A549 (cell line): Measurements from ENCODE around the gene USP13.

Experiments
- CEBPB ChIP-seq, 2 experiments: fragments of >200 bp in 1 of 2; sonication (Bioruptor Twin) in 1 of 2; formaldehyde crosslinking in 1 of 2; IDR thresholded peaks; 2 replicates each; pipeline ENCODE4 v1.6.1; 2012 to 2016
- CHD2 ChIP-seq: fragments of 150-350 bp; IDR thresholded peaks from 2 replicates; pipeline ENCODE4 v1.6.1; 2014; ENCODE audit warnings: low read length; ENCODE audit not compliant: partially characterized antibody
- EHF ChIP-seq: fragments of 250-450 bp; sonication (Bioruptor Pico); IDR thresholded peaks from 2 replicates; pipeline ENCODE4 v1.5.0; 2020; ENCODE audit warnings: mild to moderate bottlenecking
- EHMT2 ChIP-seq: fragments of 200-600 bp; sonication (generic); IDR thresholded peaks from 2 replicates; pipeline ENCODE4 v1.6.1; 2016; ENCODE audit warnings: antibody characterized with exemption, low read depth, mild to moderate bottlenecking, moderate library complexity
- ESRRA ChIP-seq: fragments of 150-350 bp; IDR thresholded peaks from 2 replicates; pipeline ENCODE4 v1.6.1; 2014; ENCODE audit warnings: mild to moderate bottlenecking, low read length, borderline replicate concordance
- HOXA7 ChIP-seq: fragments of 250-450 bp; sonication (Bioruptor Pico); IDR thresholded peaks from 2 replicates; pipeline ENCODE4 v1.5.0; 2020; ENCODE audit warnings: mild to moderate bottlenecking, moderate library complexity
- JUN ChIP-seq, 2 experiments: fragments of >200 bp; sonication (Bioruptor Twin); formaldehyde crosslinking; IDR thresholded peaks; 2 replicates in 1 of 2; 3 replicates in 1 of 2; pipeline ENCODE4 v1.6.1; 2016 to 2017
- POLR2A ChIP-seq: IDR thresholded peaks from 2 replicates; pipeline ENCODE4 v1.6.1; 2012; ENCODE audit warnings: mild to moderate bottlenecking, low read length
- RAD21 ChIP-seq, 2 experiments: fragments of >200 bp in 1 of 2; sonication (Bioruptor Twin) in 1 of 2; formaldehyde crosslinking in 1 of 2; IDR thresholded peaks in 1 of 2; conservative IDR thresholded peaks in 1 of 2; 2 replicates in 1 of 2; 3 replicates in 1 of 2; pipeline ENCODE4 v1.6.1; 2012 to 2018; ENCODE audit warnings: inconsistent platforms in 1 of 2
- RFX5 ChIP-seq: fragments of 450-650 bp; IDR thresholded peaks from 2 replicates; pipeline ENCODE4 v1.7.1; 2014; ENCODE audit warnings: antibody characterized with exemption, mild to moderate bottlenecking, moderate library complexity
- ZNF302 ChIP-seq: fragments of 250-450 bp; sonication (Bioruptor Pico); IDR thresholded peaks from 2 replicates; pipeline ENCODE4 v1.9.0; 2021; ENCODE audit warnings: inconsistent platforms, mild to moderate bottlenecking, moderate library complexity
- TF ChIP-seq, protein P1 (sequence below): fragments of 450-650 bp; IDR thresholded peaks from 2 replicates; pipeline ENCODE4 v1.6.1; 2014; ENCODE audit warnings: antibody characterized with exemption
- TF ChIP-seq, protein P2 (sequence below): fragments of >200 bp; sonication (Bioruptor Twin); formaldehyde crosslinking; IDR thresholded peaks from 3 replicates; pipeline ENCODE4 v1.5.1; 2016

- TF ChIP-seq CEBPB (IDR thresholded peaks at IDR 0.05) = no peak
- TF ChIP-seq HOXA7 (CRISPR knock-in tag) = no peak
- no peak for TF ChIP-seq JUN (IDR thresholded peaks at IDR 0.05)
- TF ChIP-seq, protein P1, sequence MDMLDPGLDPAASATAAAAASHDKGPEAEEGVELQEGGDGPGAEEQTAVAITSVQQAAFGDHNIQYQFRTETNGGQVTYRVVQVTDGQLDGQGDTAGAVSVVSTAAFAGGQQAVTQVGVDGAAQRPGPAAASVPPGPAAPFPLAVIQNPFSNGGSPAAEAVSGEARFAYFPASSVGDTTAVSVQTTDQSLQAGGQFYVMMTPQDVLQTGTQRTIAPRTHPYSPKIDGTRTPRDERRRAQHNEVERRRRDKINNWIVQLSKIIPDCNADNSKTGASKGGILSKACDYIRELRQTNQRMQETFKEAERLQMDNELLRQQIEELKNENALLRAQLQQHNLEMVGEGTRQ = no peak
- TF ChIP-seq, protein P2, sequence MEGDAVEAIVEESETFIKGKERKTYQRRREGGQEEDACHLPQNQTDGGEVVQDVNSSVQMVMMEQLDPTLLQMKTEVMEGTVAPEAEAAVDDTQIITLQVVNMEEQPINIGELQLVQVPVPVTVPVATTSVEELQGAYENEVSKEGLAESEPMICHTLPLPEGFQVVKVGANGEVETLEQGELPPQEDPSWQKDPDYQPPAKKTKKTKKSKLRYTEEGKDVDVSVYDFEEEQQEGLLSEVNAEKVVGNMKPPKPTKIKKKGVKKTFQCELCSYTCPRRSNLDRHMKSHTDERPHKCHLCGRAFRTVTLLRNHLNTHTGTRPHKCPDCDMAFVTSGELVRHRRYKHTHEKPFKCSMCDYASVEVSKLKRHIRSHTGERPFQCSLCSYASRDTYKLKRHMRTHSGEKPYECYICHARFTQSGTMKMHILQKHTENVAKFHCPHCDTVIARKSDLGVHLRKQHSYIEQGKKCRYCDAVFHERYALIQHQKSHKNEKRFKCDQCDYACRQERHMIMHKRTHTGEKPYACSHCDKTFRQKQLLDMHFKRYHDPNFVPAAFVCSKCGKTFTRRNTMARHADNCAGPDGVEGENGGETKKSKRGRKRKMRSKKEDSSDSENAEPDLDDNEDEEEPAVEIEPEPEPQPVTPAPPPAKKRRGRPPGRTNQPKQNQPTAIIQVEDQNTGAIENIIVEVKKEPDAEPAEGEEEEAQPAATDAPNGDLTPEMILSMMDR = no peak
- TF ChIP-seq RAD21 (conservative IDR thresholded peaks at IDR 0.05 in 1 of 2, IDR thresholded peaks at IDR 0.05 in 1 of 2) = no peak
- TF ChIP-seq EHF (CRISPR knock-in tag) = no peak
- TF ChIP-seq ESRRA = no peak
- no peak for TF ChIP-seq CHD2
- TF ChIP-seq POLR2A = no peak
- no peak for TF ChIP-seq RFX5
- no peak for TF ChIP-seq EHMT2
- TF ChIP-seq ZNF302 (CRISPR knock-in tag) = no peak
Measured at GRCh38 chr3:179772297-179772696, 119.5 kb downstream of the USP13 start.
